NCI-H1092 treated with DMSO at 0.1 percent for 48 hours (cell line): ENCODE results near the gene MICAL2.

Experiments used
- DNase-seq: peaks from one replicate; lab custom pipeline; 2025; lab: John Stamatoyannopoulos, UW

The MICAL2 gene

GRCh38 chr11:12211331-12212065, 101.1 kb downstream of the MICAL2 start:
- DNase-seq, result no peak

GRCh38 chr11:12212174-12212820, 101.9 kb downstream of the MICAL2 start:
- DNase-seq, result no peak

- DNase-seq, result no peak
These were observed 102.4 kb downstream of the MICAL2 start for GRCh38 chr11:12212821-12213185.

GRCh38 chr11:12213883-12214282, 103.5 kb downstream of the MICAL2 start:
- DNase-seq, result no peak

- DNase-seq, result no peak
These were observed 104.4 kb downstream of the MICAL2 start for GRCh38 chr11:12214751-12215150.

GRCh38 chr11:12215181-12215593, 104.8 kb downstream of the MICAL2 start:
- DNase-seq, result peak; percentile 89

- no peak for DNase-seq
These were observed 105.7 kb downstream of the MICAL2 start for GRCh38 chr11:12216041-12216451.

- no peak for DNase-seq
These were observed 106.4 kb downstream of the MICAL2 start for GRCh38 chr11:12216671-12217374.

- DNase-seq, result no peak
These were observed 107.5 kb downstream of the MICAL2 start for GRCh38 chr11:12217879-12218278.

GRCh38 chr11:12218909-12219308, 108.5 kb downstream of the MICAL2 start:
- no peak for DNase-seq

- no peak for DNase-seq
These were observed 109.4 kb downstream of the MICAL2 start for GRCh38 chr11:12219757-12220156.

- no peak for DNase-seq
These were observed 109.9 kb downstream of the MICAL2 start for GRCh38 chr11:12220305-12220704.

- no peak for DNase-seq
These were observed 110.7 kb downstream of the MICAL2 start for GRCh38 chr11:12221051-12221535.

- DNase-seq, result no peak
These were observed 111.8 kb downstream of the MICAL2 start for GRCh38 chr11:12222055-12222792.

GRCh38 chr11:12223771-12224536, 113.6 kb downstream of the MICAL2 start:
- DNase-seq, result no peak

- DNase-seq, result no peak
These were observed 114.1 kb downstream of the MICAL2 start for GRCh38 chr11:12224537-12224893.

GRCh38 chr11:12225046-12225739, 114.8 kb downstream of the MICAL2 start:
- no peak for DNase-seq

GRCh38 chr11:12226093-12226492, 115.7 kb downstream of the MICAL2 start:
- no peak for DNase-seq

- DNase-seq, result no peak
These were observed 119.2 kb downstream of the MICAL2 start for GRCh38 chr11:12229450-12230229.

- no peak for DNase-seq
These were observed 121.8 kb downstream of the MICAL2 start for GRCh38 chr11:12232160-12232559.
